Spleen (tissue), 7 donors: ENCODE data around the gene POLR1E.

Source experiments
- POLR2A ChIP-seq, 3 donors: fragments of 450-650 bp; IDR thresholded peaks; one replicate each; pipeline ENCODE4 v1.5.1; 2017; ENCODE audit warnings: antibody characterized with exemption in 3 of 3, mild to moderate bottlenecking in 1 of 3
- POLR2AphosphoS5 ChIP-seq, 3 donors: sonication (generic); formaldehyde crosslinking; IDR thresholded peaks; one replicate each; pipeline ENCODE4 v1.5.1; 2017; ENCODE audit warnings: antibody characterized with exemption in 3 of 3
- TF ChIP-seq, protein P1 (sequence below), 11 experiments: fragments of 200-600 bp in 7 of 11; fragments of 450-650 bp in 4 of 11; sonication (generic) in 4 of 11; IDR thresholded peaks in 8 of 11; conservative IDR thresholded peaks in 3 of 11; 1 replicate in 7 of 11; 2 replicates in 4 of 11; pipeline versions ENCODE4 v1.4.0 to v1.8.0; 2016 to 2021; ENCODE audit warnings: antibody characterized with exemption in 11 of 11, inconsistent platforms in 4 of 11, mild to moderate bottlenecking in 1 of 11
- donor health status: DM: no; HTN: no; CAD: no; lungs with moderate emphysema.
- donor health status: DM: no; HTN: no; CAD: no.
- donor health status: DM: no; HTN: no; CAD: no.

GRCh38 chr9:37444890-37445289, 40.9 kb upstream of the POLR1E start:
- TF ChIP-seq, protein P1, sequence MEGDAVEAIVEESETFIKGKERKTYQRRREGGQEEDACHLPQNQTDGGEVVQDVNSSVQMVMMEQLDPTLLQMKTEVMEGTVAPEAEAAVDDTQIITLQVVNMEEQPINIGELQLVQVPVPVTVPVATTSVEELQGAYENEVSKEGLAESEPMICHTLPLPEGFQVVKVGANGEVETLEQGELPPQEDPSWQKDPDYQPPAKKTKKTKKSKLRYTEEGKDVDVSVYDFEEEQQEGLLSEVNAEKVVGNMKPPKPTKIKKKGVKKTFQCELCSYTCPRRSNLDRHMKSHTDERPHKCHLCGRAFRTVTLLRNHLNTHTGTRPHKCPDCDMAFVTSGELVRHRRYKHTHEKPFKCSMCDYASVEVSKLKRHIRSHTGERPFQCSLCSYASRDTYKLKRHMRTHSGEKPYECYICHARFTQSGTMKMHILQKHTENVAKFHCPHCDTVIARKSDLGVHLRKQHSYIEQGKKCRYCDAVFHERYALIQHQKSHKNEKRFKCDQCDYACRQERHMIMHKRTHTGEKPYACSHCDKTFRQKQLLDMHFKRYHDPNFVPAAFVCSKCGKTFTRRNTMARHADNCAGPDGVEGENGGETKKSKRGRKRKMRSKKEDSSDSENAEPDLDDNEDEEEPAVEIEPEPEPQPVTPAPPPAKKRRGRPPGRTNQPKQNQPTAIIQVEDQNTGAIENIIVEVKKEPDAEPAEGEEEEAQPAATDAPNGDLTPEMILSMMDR (IDR thresholded peaks at IDR 0.05 in 8 of 11, conservative IDR thresholded peaks at IDR 0.05 in 3 of 11): no peak
- TF ChIP-seq POLR2AphosphoS5 (IDR thresholded peaks at IDR 0.05) (no peak), POLR2A (IDR thresholded peaks at IDR 0.05) (no peak)
